Osteoblast (primary cell): ENCODE results near the gene KCTD20. TPM values are rescaled to one million over a fixed set of nuclear protein-coding genes. Genes with fewer than 3 reads are reported as not detected.

Source experiments
- DNase-seq: peaks from one replicate; pipeline ENCODE4 v3.0.0; 2011; ENCODE audit warnings: low spot score, mixed read lengths; ENCODE audit not compliant: insufficient read length; ENCODE audit errors: missing footprints
- H2AFZ ChIP-seq: 2 replicates; pipeline ENCODE4 v1.6.0; 2011; ENCODE audit warnings: mild to moderate bottlenecking, low read length
- H3K27ac ChIP-seq: 2 replicates; pipeline ENCODE4 v1.5.1; 2011; ENCODE audit warnings: mild to moderate bottlenecking, low read depth, low read length, moderate library complexity
- H3K27me3 ChIP-seq: 2 replicates; pipeline ENCODE4 v1.6.0; 2012; ENCODE audit warnings: mild to moderate bottlenecking, control low read depth, inconsistent platforms, low read length, moderate library complexity; ENCODE audit not compliant: insufficient read depth
- H3K36me3 ChIP-seq: 2 replicates; pipeline ENCODE4 v1.5.1; 2011; ENCODE audit warnings: mild to moderate bottlenecking, low read length, control low read depth, moderate library complexity; ENCODE audit not compliant: insufficient read depth
- H3K4me1 ChIP-seq: 2 replicates; pipeline ENCODE4 v1.5.1; 2011; ENCODE audit warnings: mild to moderate bottlenecking, low read length, control low read depth, moderate library complexity; ENCODE audit not compliant: insufficient read depth
- H3K4me2 ChIP-seq: 2 replicates; pipeline ENCODE4 v1.6.0; 2011; ENCODE audit warnings: mild to moderate bottlenecking, low read length; ENCODE audit not compliant: insufficient read depth
- H3K4me3 ChIP-seq: fragments of 200-600 bp; sonication (generic); 3 replicates; pipeline ENCODE4 v1.5.1; 2012; ENCODE audit warnings: mild to moderate bottlenecking, low read length, inconsistent platforms; ENCODE audit not compliant: insufficient read depth
- H3K79me2 ChIP-seq: 2 replicates; pipeline ENCODE4 v1.6.0; 2012; ENCODE audit warnings: mild to moderate bottlenecking, low read length, control low read depth, inconsistent platforms; ENCODE audit not compliant: insufficient read depth
- H3K9me3 ChIP-seq: 2 replicates; pipeline ENCODE4 v1.5.1; 2011; ENCODE audit warnings: low read depth, low read length, control low read depth
- H4K20me1 ChIP-seq: 2 replicates; pipeline ENCODE4 v1.6.0; 2012; ENCODE audit warnings: mild to moderate bottlenecking, low read length, control low read depth; ENCODE audit not compliant: insufficient read depth
- total RNA-seq: library from RNA; depleted of rRNA; stranded (reverse); fragments of >200 nt; gene quantifications from 2 replicates; pipeline ENCODE4 v1.2.3, GENCODE V29; 2012
- TF ChIP-seq, protein P1 (sequence below): IDR thresholded peaks from 2 replicates; pipeline ENCODE4 v1.5.1; 2011; ENCODE audit warnings: mild to moderate bottlenecking, low read depth, low read length, moderate library complexity; ENCODE audit errors: extremely low read depth

The KCTD20 gene
- total RNA-seq, 1 donor = 210 TPM

DNA sequence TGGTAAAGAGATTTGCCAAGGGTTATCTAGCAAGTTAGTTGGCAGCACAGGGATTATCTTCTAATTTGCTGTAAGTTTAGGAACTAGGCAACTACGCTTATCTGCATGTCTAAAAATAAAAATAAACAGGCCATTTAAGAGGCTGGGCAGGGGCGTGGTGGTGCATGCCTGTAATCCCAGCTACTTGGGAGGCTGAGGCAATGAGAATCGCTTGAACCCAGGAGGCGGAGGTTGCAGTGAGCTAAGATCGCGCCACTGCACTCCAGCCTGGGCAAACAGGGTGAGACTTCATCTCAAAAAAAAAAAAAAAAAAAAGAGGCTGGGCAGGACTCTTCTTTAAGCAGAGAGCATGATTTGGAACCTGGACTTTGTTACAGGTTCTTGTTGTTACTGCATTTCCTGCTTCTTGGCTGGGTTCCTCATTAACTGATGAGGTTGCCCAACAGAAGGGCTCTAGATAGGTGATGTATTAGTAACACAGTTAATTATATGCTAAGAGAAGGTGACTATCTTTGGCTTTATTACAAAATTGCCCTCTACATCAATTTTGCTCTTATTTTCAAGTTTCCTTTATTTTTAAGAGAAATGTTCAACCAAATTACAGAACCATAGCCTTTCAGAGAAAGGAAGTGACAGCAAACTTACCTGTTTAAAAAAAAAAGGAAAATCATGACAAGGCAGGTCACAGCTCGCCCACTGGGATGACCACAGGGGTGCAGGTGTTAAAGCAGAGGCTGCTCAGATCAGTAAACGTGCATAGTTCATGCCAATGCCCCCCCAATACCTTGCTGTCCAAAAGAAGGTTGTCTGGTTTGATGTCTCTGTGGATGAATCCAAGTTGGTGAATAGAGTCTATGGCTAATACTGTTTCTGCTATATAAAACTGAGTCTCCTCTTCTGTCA lies 72.0 kb downstream of the KCTD20 start:
- Histone ChIP-seq H3K4me1 (no peaks in the 10 kb centered on the region), H3K9me3 (no peaks in the 10 kb centered on the region), H2AFZ (no peak overlapping the region), H4K20me1 (no peaks in the 10 kb centered on the region), H3K27ac (no peak overlapping the region), H3K27me3 (no peaks in the 10 kb centered on the region), H3K36me3 (peaks cover 53% of the 10 kb centered on the region), H3K4me3 (no peak overlapping the region), H3K79me2 (no peaks in the 10 kb centered on the region), H3K4me2 (no peak overlapping the region)
- no peak for DNase-seq
- TF ChIP-seq, protein P1, sequence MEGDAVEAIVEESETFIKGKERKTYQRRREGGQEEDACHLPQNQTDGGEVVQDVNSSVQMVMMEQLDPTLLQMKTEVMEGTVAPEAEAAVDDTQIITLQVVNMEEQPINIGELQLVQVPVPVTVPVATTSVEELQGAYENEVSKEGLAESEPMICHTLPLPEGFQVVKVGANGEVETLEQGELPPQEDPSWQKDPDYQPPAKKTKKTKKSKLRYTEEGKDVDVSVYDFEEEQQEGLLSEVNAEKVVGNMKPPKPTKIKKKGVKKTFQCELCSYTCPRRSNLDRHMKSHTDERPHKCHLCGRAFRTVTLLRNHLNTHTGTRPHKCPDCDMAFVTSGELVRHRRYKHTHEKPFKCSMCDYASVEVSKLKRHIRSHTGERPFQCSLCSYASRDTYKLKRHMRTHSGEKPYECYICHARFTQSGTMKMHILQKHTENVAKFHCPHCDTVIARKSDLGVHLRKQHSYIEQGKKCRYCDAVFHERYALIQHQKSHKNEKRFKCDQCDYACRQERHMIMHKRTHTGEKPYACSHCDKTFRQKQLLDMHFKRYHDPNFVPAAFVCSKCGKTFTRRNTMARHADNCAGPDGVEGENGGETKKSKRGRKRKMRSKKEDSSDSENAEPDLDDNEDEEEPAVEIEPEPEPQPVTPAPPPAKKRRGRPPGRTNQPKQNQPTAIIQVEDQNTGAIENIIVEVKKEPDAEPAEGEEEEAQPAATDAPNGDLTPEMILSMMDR = no peak

DNA sequence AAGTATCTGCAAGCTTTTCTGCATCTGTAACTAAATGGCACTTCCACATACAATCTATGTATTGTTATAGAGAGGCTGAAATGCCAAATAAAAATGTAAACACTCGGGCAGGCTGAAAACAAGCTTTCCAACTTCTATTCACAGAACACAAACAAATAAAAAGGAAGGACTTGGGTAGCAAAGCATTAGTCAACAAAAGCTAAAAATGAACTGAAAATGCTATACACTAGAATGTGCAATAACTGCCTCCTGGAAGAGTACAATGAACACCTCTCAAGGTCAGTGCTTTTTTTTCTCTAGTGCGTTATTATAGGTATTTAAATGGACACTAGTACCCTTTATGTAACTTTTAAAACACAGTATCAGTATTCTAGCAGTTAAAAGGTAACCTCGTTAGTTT lies 73.0 kb downstream of the KCTD20 start:
- no peaks in the 10 kb centered on the region for H3K9me3 ChIP-seq
- H3K27me3 ChIP-seq = no peaks in the 10 kb centered on the region
- peaks cover 60% of the 10 kb centered on the region for H3K36me3 ChIP-seq
- no peak overlapping the region for H3K27ac ChIP-seq
- H2AFZ ChIP-seq = no peak overlapping the region
- H3K4me3 ChIP-seq = no peak overlapping the region
- TF ChIP-seq, protein P1 = no peak
- H3K4me1 ChIP-seq = no peaks in the 10 kb centered on the region
- H4K20me1 ChIP-seq = no peaks in the 10 kb centered on the region
- no peak for DNase-seq
- H3K79me2 ChIP-seq = no peaks in the 10 kb centered on the region
- no peak overlapping the region for H3K4me2 ChIP-seq

DNA sequence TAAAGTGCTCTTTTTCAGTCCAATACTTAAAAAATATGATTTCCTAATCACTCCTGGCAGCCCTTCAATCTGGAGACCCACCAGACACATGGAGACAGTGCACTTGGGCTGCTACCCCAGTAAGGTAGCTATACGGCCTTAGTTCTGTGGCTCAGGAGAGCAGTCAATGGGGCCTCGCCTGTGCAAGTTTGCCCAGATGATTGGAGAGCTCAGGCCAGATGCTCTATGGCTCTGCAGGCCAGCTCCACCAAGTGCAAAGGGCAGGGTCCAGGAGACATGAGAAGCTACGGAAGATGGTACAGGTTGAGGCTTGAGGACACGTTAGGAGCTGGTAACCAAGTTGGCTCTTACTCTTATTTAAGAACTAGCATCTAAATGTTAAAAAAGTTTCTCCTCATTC lies 73.8 kb downstream of the KCTD20 start:
- H3K27me3 ChIP-seq = no peaks in the 10 kb centered on the region
- H4K20me1 ChIP-seq = no peaks in the 10 kb centered on the region
- H3K4me2 ChIP-seq = no peak overlapping the region
- H3K9me3 ChIP-seq = no peaks in the 10 kb centered on the region
- no peaks in the 10 kb centered on the region for H3K4me1 ChIP-seq
- no peak overlapping the region for H3K4me3 ChIP-seq
- no peak overlapping the region for H2AFZ ChIP-seq
- H3K79me2 ChIP-seq = no peaks in the 10 kb centered on the region
- no peak overlapping the region for H3K27ac ChIP-seq
- TF ChIP-seq, protein P1 = no peak
- peaks cover 62% of the 10 kb centered on the region for H3K36me3 ChIP-seq
- DNase-seq = no peak

DNA sequence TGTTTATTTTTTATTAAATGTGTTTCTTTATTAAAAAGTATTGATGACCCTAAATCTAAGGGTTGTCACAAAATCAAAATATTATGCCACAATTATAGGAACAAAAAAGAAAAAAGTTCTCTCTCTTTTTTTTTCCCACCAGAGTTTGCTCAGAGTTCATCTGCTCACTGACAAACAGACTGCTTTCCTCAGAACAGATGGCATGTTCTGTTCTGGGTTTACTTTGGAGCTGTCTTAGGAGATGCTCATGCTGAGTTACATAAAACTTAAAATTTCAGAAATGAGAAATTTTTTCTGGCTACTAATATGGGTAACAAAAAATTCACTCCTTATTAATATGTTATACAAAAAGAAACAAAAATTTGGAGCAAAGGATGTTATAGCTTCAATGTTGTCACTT lies 74.2 kb downstream of the KCTD20 start:
- no peak overlapping the region for H3K4me2 ChIP-seq
- no peaks in the 10 kb centered on the region for H3K27me3 ChIP-seq
- no peak overlapping the region for H2AFZ ChIP-seq
- H3K36me3 ChIP-seq = peaks cover 64% of the 10 kb centered on the region
- no peaks in the 10 kb centered on the region for H4K20me1 ChIP-seq
- DNase-seq = no peak
- no peak overlapping the region for H3K4me3 ChIP-seq
- H3K27ac ChIP-seq = no peak overlapping the region
- no peaks in the 10 kb centered on the region for H3K79me2 ChIP-seq
- no peaks in the 10 kb centered on the region for H3K4me1 ChIP-seq
- TF ChIP-seq, protein P1 = no peak
- H3K9me3 ChIP-seq = no peaks in the 10 kb centered on the region
